ENCODE results near the gene MAGI1. TPM values are rescaled to one million over a fixed set of nuclear protein-coding genes. Genes with fewer than 3 reads are reported as not detected.
"Not testable (repeated sequence)": the region's sequence is repeated elsewhere in the genome, so short reads cannot be mapped to it uniquely, and the experiment has no call there.

The MAGI1 gene
- polyA plus RNA-seq, 3 donors, result 29.7 to 33.5 (median 30.7) TPM

DNA sequence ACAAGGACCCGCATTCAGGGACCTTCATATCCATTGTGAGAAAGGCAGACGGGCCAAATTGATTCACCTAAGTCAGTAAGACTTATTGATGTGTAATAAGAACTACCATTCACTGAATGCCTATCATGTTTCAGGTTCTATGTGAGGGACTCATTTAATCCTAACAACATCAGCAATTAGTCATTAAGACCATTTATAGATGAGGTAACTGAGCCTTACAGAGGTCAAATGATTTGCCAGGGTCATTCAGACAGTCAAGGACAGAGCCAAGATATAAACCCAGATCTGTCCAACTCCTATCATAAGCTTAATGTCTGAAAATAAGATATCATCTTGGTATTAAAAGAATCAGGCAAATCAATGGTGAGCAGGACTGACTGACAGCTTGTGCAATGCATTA lies 453.8 kb downstream of the MAGI1 start:
- DNase-seq (ENCODE audit: extremely low read depth in 1 of 11, low read depth in 9 of 11, low spot score in 4 of 11), result no peak

DNA sequence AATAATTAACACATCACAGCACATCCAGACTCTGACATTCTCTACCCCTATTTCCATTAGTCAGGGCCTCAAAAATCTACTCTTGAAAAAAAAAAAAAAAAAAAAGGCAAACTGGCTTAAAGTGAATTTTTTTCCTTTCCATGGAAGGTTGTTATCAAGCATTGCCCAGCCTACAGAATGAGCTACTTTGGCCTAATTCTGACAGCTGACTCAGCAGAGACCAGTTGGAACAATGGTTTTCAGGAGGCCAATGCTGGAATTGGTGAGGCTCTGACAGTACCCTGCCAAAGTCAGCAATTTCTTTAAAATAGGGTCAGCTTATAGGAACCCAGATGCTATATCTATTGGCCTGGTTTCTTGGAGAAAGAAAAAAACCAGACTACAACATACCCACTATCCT lies 454.7 kb downstream of the MAGI1 start:
- DNase-seq (ENCODE audit: extremely low read depth in 1 of 11, low read depth in 9 of 11, low spot score in 4 of 11), result no peak

DNA sequence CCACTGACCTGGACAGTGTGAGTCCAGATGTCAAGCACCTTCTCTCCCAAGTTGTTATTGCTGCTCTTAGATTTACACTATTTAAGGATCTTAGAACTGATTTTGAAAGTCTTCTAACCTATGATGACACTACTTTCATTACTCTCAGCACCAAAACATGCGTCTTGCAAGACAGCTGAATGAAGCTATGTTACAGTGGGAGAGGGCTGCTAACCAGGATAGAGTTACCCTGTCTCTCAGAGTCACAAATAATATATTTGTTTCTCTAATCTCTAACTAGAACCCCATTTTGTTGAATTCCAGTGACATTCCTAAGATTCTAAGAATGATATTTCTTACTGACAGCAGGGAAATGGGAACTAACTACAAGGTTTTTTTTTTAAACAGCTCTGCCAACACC lies 455.5 kb downstream of the MAGI1 start:
- DNase-seq (ENCODE audit: extremely low read depth in 1 of 11, low read depth in 9 of 11, low spot score in 4 of 11), result no peak

DNA sequence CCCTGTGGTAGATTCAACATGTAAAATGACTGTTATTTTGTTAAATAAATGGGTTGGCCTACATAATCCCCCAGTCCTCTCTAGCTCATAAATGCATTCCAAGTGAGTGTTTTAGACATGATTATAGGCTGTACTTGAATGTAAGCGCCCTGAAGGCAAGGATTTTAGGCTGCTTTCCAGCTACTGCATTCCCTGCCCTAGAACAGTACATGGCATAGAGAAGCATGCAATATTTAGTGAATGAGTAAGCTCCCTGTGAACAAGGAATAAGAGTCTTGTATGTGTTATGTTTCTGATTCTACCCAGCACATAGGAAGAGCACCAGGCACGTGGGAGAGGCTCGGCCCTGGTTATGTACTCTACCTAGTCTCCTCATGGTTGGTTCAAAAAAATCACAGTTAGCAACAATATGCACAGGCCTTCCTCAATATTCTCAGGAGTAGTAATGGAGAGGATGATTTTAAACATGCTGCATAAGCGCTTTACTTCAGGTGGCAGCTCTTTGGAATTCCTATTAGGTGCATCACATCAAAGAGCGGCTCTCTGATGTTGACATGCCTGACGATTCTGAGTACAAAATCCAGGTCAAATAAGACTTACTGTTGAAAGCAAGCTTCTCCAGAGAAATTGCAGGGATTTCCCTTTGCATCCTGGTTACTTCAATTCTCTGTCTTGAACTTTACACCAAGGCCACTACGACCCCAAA lies 456.6 kb downstream of the MAGI1 start:
- no peak for DNase-seq (ENCODE audit: extremely low read depth in 1 of 11, low read depth in 9 of 11, low spot score in 4 of 11)

DNA sequence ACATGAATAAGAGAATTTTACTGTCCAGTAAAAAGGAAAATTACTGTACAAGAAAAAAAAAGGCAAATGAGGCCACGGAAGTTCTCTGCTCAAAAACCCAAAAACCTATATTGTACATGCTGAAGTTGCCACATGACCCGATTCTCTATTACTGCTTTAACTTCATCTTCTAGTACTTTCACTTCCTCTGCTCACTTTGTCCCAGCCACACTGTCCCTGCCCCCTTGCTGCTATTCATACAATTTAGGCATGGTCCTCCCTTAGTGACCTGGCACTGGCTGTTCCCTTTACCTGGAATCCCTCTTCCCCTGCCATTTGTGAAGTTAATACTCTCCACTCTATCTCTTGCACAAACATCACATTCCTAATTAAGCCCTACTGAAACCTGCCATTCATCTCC lies 457.4 kb downstream of the MAGI1 start:
- DNase-seq (ENCODE audit: extremely low read depth in 1 of 11, low read depth in 9 of 11, low spot score in 4 of 11), result no peak

DNA sequence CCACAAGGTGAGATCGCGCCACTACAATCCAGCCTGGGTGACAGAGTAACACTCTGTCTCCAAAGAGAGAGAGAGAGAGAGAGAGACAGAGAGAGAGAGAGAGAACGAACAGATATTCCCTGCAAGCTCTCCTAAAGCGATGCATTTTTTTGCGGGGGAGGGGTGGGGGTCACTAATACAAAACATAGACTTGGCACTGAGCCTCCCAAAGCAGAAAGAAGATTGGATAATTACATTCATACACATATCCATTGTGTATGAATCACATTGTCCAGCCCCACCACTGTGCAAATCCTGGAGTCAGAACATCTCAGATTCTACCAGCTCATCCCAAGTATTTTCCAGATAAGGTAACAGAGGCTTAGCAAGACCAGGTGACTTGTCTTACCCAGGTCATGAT lies 459.9 kb downstream of the MAGI1 start:
- no peak for DNase-seq (ENCODE audit: extremely low read depth in 1 of 11, low read depth in 9 of 11, low spot score in 4 of 11)

DNA sequence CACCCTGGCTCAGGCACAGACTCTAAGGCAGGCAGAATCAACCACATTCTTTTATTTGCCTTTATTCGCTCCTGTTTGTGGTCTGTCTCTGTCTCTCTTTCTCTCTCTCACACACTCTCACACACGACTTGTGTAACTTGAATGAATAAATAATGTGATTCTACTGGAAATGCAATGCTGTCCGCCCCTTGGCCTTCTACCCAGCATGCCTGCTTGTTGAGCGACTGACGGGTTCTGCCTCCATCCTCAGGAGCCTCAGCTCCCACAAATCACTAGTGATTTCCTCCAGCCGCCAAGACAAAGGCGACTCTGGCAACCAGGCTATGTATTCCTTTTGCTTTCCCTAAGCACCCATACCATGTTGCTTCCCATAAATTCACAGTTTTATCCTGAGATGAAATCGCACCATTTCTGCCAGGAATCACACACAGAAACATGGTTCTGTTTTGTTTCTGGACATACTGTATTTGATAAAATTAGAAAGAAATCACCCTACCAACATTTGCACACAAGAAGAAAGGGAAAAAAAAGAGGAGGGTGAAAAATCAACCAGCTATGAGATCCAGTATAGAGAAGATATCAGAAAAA lies 460.8 kb downstream of the MAGI1 start:
- DNase-seq (ENCODE audit: extremely low read depth in 1 of 11, low read depth in 9 of 11, low spot score in 4 of 11), result no peak

DNA sequence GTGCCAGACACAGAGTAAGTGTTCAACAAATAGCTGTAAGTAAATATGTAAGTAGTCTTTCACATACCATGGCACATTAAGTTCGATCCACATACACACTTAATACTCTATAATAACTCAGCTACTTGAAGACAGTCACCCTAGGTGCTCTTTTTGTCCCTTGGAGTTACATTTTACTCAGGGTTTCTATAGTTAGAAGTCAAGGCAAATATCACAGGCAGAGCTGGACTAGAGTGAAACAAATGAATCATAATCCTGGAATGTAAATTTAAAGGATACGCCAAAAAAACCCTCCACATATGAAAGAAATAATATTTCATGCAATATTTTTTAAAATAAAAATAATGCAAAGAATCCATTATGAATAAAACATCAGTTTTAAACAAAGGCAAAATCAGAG lies 461.8 kb downstream of the MAGI1 start:
- no peak for DNase-seq (ENCODE audit: extremely low read depth in 1 of 11, low read depth in 9 of 11, low spot score in 4 of 11)

DNA sequence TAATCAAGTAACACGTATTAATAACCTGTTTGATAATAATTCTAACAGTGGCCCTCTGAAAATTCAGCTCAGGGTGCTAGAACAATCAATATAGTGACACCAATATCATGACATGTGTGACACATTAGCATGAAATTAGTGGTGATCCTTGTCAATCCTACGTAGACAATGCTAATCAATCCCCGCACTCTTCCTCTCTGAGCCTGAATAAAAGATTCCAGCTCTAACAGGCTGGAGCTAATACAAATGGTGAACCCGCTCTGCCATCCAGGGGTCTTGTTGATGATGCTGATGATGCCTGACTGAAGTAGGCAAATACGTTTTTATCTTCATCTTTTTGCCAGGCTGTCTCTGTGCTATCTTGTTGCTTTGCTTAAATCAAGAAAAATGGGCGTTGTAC lies 462.5 kb downstream of the MAGI1 start:
- DNase-seq (ENCODE audit: extremely low read depth in 1 of 11, low read depth in 9 of 11, low spot score in 4 of 11), result no peak

DNA sequence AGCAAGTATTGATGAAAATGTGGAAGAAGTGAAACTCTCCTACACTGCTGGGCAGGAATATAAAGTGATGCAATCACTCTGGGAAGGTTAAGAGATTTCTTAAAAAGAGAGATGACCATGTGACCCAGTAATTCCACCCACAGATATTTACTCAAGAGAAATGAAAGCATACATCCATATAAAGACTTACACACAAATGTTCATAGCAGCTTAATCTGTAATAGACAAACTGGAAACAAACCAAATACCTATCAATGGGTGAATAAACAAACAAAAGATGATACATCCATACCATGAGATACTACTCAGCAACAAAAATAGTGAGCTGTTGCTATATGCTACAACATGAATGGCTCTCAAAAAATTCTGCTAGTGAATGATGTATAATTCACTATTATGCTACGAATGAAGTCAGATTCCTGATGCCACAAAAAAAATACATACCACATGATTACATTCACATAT lies 463.3 kb downstream of the MAGI1 start:
- no peak for DNase-seq (ENCODE audit: extremely low read depth in 1 of 11, low read depth in 9 of 11, low spot score in 4 of 11)

DNA sequence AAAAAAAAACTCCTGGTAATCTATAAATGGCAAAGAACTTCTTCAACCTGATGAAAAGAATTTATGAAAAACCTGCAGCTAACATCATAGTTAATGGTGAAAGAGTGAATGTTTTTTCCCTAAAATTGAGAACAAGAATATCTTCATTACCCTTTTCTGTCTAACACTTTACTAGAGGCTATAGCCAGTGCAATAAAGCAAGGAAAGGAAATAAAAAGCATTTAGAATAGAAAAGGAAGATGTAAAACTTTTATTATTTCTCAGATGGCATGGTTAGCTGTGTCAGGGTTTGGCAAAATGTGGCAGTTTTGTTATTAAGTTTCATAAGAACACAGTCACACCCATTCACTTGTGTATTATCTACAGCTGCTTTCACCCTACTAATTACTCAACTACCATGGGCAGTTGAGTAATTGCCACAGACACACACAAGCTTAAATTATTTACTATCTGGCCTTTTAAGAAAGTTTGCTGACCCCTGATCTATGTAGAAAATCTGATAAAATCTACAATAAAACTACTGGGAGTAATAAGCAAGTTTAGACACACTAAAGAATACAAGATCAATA lies 465.1 kb downstream of the MAGI1 start:
- no peak for DNase-seq (ENCODE audit: extremely low read depth in 1 of 11, low read depth in 9 of 11, low spot score in 4 of 11)

DNA sequence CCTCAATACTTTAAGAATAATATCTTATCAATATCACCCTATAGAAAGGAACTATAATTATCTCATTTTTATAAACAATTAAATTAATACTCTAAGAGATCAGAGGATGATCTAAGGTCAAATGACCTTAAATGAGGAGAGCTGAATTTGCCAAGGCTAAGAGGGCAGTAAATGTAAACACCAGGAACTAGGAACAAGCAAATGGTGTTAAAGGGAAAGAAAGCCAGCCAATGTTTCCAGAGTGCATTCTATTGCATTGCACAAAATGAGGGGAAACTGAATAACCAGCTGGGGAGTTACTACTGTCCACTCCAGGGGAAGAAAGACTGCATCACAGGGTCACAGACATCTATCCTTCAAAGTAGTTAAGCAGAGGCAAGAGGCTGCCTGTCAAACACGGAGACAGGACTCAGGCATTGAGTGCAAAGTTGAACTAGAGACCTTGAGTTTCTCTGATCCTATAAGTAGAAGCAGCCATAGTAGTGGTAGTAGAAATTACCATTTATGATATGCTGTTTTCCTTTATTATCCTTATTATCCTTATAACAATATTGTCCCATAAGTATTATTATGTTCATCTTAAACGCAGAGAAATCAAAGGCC lies 466.4 kb downstream of the MAGI1 start:
- no peak for DNase-seq (ENCODE audit: extremely low read depth in 1 of 11, low read depth in 9 of 11, low spot score in 4 of 11)

DNA sequence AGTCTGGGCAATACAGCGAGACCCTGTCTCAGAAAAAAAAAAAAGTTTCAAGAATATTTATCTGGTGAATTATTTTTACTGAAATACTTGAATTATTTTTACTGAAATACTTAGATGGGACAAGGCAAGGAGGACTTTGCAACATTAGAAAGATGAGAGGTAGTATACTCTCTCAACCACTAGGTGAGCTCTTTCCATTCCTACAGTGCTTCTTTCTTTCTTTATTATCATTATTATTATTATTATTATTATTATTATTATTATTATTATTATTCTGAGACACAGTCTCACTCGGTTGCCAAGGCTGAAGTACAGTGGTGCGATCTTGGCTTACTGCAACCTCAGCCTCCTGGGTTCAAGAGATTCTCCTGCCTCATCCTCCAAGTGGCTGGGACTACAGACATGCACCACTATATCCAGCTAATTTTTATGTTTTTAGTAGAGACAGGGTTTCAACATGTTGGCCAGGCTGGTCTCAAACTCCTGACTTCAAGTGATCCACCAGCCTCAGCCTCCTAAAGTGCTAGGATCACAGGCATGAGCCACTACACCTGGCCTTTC lies 468.8 kb downstream of the MAGI1 start:
- no peak for DNase-seq (ENCODE audit: extremely low read depth in 1 of 11, low read depth in 9 of 11, low spot score in 4 of 11)

DNA sequence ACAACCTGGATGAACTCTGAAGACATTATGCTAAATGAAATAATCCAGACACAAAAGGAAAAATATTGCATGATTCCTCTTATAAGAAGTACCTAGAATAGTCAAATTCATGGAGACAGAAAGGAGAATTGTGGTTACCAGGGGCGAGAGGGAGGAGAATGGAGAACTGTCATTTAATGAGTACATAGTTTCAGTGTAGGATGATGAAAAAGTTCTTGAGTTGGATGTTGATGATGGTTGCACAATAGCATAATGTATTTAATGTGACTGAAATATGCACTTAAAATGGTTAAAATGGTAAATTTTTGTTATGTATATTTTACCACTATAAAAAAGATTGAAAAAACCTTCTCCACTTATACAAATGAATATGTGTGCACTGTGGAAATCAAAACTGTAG lies 469.6 kb downstream of the MAGI1 start:
- no peak for DNase-seq (ENCODE audit: extremely low read depth in 1 of 11, low read depth in 9 of 11, low spot score in 4 of 11)

DNA sequence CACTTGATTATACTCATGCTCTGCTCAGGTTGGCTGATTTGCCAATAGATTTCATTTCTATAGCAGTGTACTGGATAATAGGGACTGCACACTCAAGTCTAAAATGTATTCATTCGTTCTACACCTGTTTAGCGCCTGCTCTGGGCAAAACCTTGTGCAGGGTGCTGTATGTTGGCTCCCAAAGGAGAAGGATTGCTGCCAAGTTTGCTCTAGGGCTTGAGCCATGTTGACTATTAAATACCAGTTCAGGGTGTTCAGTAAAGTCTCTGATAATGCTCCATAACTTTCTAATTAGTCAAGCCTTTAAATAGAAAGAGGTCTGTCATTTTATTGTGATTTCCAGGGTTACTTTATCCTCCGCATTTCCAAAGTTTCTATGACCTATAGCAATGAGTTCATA lies 470.2 kb downstream of the MAGI1 start:
- DNase-seq (ENCODE audit: extremely low read depth in 1 of 11, low read depth in 9 of 11, low spot score in 4 of 11), result no peak

DNA sequence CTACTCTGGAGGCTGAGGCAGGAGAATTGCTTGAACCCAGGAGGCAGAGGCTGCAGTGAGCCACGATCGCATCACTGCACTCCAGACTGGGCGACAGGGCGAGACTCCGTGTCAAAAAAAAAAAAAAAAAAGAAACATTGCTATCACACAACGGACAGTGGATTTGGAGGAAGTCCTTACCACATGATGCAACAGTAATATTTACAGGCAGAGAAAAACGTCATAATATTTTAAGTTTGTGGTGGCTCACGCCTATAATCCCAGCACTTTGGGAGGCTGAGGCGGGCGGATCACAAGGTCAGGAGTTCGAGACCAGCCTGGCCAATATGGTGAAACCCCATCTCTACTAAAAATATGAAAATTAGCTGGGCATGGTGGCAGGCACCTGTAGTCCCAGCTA lies 473.0 kb downstream of the MAGI1 start:
- DNase-seq (ENCODE audit: extremely low read depth in 1 of 11, low read depth in 9 of 11, low spot score in 4 of 11), result not testable (repeated sequence)

DNA sequence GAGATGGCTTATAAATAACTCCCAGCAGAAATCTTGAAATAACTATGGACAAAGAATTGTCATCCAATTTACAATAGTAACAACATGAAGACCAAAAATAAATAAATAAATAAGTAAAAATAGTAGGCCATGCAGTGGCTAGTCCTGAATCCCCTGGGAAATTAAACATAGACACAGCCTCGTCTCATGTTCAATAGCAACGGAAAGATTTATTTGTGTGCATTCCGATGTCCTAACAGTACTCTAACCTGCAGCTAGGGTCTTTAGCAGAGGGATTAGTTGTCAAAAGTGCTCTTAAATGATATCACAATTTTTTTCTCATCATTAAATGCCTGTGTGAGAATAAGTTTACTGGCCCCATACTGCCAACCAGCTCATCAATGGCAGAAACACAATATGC lies 474.2 kb downstream of the MAGI1 start:
- DNase-seq (ENCODE audit: extremely low read depth in 1 of 11, low read depth in 9 of 11, low spot score in 4 of 11), result no peak

DNA sequence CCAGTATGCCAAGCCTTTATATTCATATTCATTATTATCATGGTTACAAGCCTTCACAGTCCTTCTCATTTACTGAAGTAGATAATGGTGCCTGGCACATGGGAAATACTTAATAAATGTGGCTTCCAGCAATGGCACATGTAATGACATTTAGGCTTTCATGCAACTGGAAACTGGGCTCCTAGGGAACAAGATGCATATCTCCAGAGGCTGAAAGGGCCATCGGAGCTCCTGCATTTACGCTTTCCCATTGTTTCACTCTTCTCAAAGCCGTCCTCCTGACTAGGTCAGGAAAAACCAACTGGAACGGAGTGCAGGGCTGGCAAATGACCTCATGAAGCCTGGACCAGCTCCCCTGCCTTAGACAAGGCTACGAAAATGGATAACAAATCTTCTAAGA lies 474.9 kb downstream of the MAGI1 start:
- no peak for DNase-seq (ENCODE audit: extremely low read depth in 1 of 11, low read depth in 9 of 11, low spot score in 4 of 11)

DNA sequence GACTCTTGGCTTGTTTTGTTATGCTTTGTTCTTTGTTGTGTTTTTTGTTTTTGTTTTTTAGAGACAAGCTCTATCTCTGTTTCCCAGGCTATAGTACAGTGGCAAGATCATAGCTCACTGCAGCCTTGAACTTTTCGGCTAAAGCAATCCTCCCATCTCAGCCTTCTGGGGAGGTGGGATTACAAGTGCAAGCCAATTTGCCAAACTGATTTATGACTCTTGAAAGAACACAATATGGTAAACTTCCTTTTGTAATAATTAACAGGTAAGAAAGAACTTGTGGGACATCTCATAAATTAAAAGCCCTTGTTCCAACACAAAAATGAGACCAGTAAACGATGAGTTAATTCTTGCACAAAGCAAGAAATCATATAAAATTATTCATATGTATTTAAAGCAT lies 476.3 kb downstream of the MAGI1 start:
- no peak for DNase-seq (ENCODE audit: extremely low read depth in 1 of 11, low read depth in 9 of 11, low spot score in 4 of 11)

DNA sequence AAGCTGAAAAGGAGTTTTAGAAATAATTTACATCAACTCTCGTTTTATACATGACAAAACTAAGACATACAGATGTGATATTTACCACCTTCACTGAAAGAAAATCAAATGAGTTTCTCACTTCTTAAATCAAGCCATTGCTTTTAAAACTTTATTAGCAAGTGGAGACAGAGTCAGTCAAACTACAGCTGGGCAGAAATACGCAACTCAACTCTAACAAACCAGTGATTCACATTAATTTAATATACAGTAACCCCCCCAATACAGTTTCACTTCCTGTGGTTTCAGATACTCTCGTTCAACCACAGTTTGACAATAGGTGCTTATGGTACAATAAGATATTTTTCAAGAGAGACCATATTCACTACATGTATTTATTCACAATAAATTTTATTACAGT lies 477.1 kb downstream of the MAGI1 start:
- no peak for DNase-seq (ENCODE audit: extremely low read depth in 1 of 11, low read depth in 9 of 11, low spot score in 4 of 11)
